Neuronal stem cell (in vitro differentiated cells): Measurements from ENCODE around the gene KSR2.

Source experiments
- DNase-seq: peaks from one replicate; pipeline ENCODE4 v3.0.0-alpha.2; 2013; ENCODE audit warnings: low spot score
- H2AFZ ChIP-seq: one replicate; pipeline ENCODE4 v1.6.1; 2013; ENCODE audit warnings: mild to moderate bottlenecking, low read length, inconsistent platforms
- H2AK5ac ChIP-seq: 2 replicates; pipeline ENCODE4 v1.6.1; 2013; ENCODE audit warnings: low read depth, mild to moderate bottlenecking, inconsistent platforms, low read length, moderate library complexity, mixed read lengths
- H2BK120ac ChIP-seq: 2 replicates; pipeline ENCODE4 v1.6.1; 2013; ENCODE audit warnings: low read depth, mild to moderate bottlenecking, inconsistent platforms, low read length, moderate library complexity, mixed read lengths
- H2BK12ac ChIP-seq: one replicate; pipeline ENCODE4 v1.6.1; 2013; ENCODE audit warnings: low read length, inconsistent platforms
- H2BK15ac ChIP-seq: 2 replicates; pipeline ENCODE4 v1.6.1; 2013; ENCODE audit warnings: mild to moderate bottlenecking, low read length, inconsistent platforms, mixed read lengths
- H2BK5ac ChIP-seq: one replicate; pipeline ENCODE4 v1.6.1; 2013; ENCODE audit warnings: inconsistent platforms, mild to moderate bottlenecking, low read length, moderate library complexity
- H3K14ac ChIP-seq: one replicate; pipeline ENCODE4 v1.6.1; 2013; ENCODE audit warnings: low read length, inconsistent platforms
- H3K18ac ChIP-seq: 2 replicates; pipeline ENCODE4 v1.6.1; 2013; ENCODE audit warnings: low read length, inconsistent platforms
- H3K23ac ChIP-seq: 2 replicates; pipeline ENCODE4 v1.6.1; 2013; ENCODE audit warnings: low read depth, mild to moderate bottlenecking, mixed read lengths, low read length, inconsistent platforms; ENCODE audit not compliant: poor library complexity
- H3K27ac ChIP-seq: replicated peaks from 3 replicates; pipeline ENCODE4 v1.5.1; 2013; ENCODE audit warnings: low read length, inconsistent platforms
- H3K27me3 ChIP-seq, 3 experiments: 2 replicates each; pipeline ENCODE4 v1.6.1; 2013; ENCODE audit warnings: low read length in 3 of 3, mild to moderate bottlenecking in 2 of 3, inconsistent platforms in 1 of 3, low read depth in 1 of 3, mixed read lengths in 1 of 3, moderate library complexity in 1 of 3; ENCODE audit not compliant: control insufficient read depth in 3 of 3, insufficient read depth in 3 of 3
- H3K36me3 ChIP-seq, 2 donors: replicated peaks in 1 of 2; 2 replicates each; pipeline ENCODE4 v1.6.1; 2013; ENCODE audit warnings: low read length in 2 of 2; ENCODE audit not compliant: control insufficient read depth in 2 of 2, insufficient read depth in 2 of 2
- H3K4ac ChIP-seq: 2 replicates; pipeline ENCODE4 v1.6.1; 2013; ENCODE audit warnings: inconsistent platforms, mild to moderate bottlenecking, low read length, moderate library complexity
- H3K4me1 ChIP-seq, 2 donors: 1 replicate in 1 of 2; 2 replicates in 1 of 2; pipeline ENCODE4 v1.6.1; 2013; ENCODE audit warnings: low read length in 2 of 2, low read depth in 1 of 2; ENCODE audit not compliant: control insufficient read depth in 2 of 2, insufficient read depth in 1 of 2
- H3K4me2 ChIP-seq: one replicate; pipeline ENCODE4 v1.6.1; 2013; ENCODE audit warnings: mild to moderate bottlenecking, low read length, inconsistent platforms; ENCODE audit not compliant: insufficient read depth, poor library complexity, severe bottlenecking
- H3K4me3 ChIP-seq, 2 donors: 2 replicates each; pipeline ENCODE4 v1.5.1; 2013; ENCODE audit warnings: low read length in 2 of 2, mild to moderate bottlenecking in 2 of 2, inconsistent platforms in 1 of 2, moderate library complexity in 1 of 2
- H3K79me1 ChIP-seq: one replicate; pipeline ENCODE4 v1.6.1; 2013; ENCODE audit warnings: low read depth, mild to moderate bottlenecking, inconsistent platforms, low read length, moderate library complexity
- H3K9ac ChIP-seq: one replicate; pipeline ENCODE4 v1.6.1; 2013; ENCODE audit warnings: mild to moderate bottlenecking, low read depth, low read length, inconsistent platforms; ENCODE audit not compliant: poor library complexity
- H3K9me3 ChIP-seq, 2 donors: replicated peaks in 1 of 2; 2 replicates each; pipeline versions ENCODE3 to v1.6.1; 2013; ENCODE audit warnings: low read length in 2 of 2, mild to moderate bottlenecking in 2 of 2, inconsistent platforms in 1 of 2, low read depth in 1 of 2, mixed read lengths in 1 of 2, moderate library complexity in 1 of 2; ENCODE audit not compliant: control insufficient read depth in 2 of 2, insufficient read depth in 1 of 2
- H4K8ac ChIP-seq: one replicate; pipeline ENCODE4 v1.6.1; 2013; ENCODE audit warnings: low read depth, mild to moderate bottlenecking, inconsistent platforms, low read length, moderate library complexity
- H4K91ac ChIP-seq: one replicate; pipeline ENCODE4 v1.6.1; 2013; ENCODE audit warnings: low read length, low read depth, mild to moderate bottlenecking, inconsistent platforms; ENCODE audit not compliant: poor library complexity
- WGBS, 2 donors: extraction: QIAGEN DNeasy Blood & Tissue Kit; methylation state at CpG; one replicate each; pipeline ENCODE4 v1.1.7; 2013; ENCODE audit warnings: missing lambda C conversion rate in 2 of 2, mixed read lengths in 1 of 2; ENCODE audit not compliant: insufficient read length in 2 of 2, insufficient replicate concordance in 1 of 2; ENCODE audit errors: extremely low coverage in 2 of 2; 5-methylcytosine and 5-hydroxymethylcytosine counted together

Gene KSR2

GRCh38 chr12:117421987-117422386 is 546.8 kb downstream of the KSR2 start:
- Histone ChIP-seq H2AFZ (no peak overlapping the region), H3K4me1 (no peaks in the 10 kb centered on the region), H3K9me3 (no peaks in the 10 kb centered on the region), H3K79me1 (peaks cover 1% of the 10 kb centered on the region), H3K27me3 (no peaks in the 10 kb centered on the region), H2BK12ac (no peak overlapping the region), H3K14ac (no peak overlapping the region), H3K4me2 (no peak overlapping the region), H3K4me3 (no peak overlapping the region), H4K8ac (no peak overlapping the region), H3K27ac (no peak overlapping the region), H4K91ac (no peak overlapping the region), H2BK5ac (no peak overlapping the region), H3K36me3 (no peaks in the 10 kb centered on the region), H3K18ac (no peak overlapping the region), H2BK15ac (no peak overlapping the region), H3K9ac (no peak overlapping the region), H3K23ac (no peak overlapping the region), H3K4ac (no peak overlapping the region), H2AK5ac (no peak overlapping the region), H2BK120ac (no peak overlapping the region)
- DNase-seq = no peak
- WGBS, 2 donors = no CpG with 5 or more reads among the region's 2 CpGs

GRCh38 chr12:117421068-117421752 is 547.6 kb downstream of the KSR2 start:
- Histone ChIP-seq H3K4ac (no peak overlapping the region), H2AFZ (no peak overlapping the region), H2BK12ac (no peak overlapping the region), H2AK5ac (no peak overlapping the region), H3K18ac (no peak overlapping the region), H2BK5ac (no peak overlapping the region), H3K4me1 (no peaks in the 10 kb centered on the region), H3K79me1 (peaks cover 1% of the 10 kb centered on the region), H3K36me3 (no peaks in the 10 kb centered on the region), H3K4me2 (no peak overlapping the region), H2BK120ac (no peak overlapping the region), H3K27me3 (no peaks in the 10 kb centered on the region), H2BK15ac (no peak overlapping the region), H3K14ac (no peak overlapping the region), H4K91ac (no peak overlapping the region), H4K8ac (no peak overlapping the region), H3K4me3 (no peak overlapping the region), H3K9me3 (no peaks in the 10 kb centered on the region), H3K23ac (no peak overlapping the region), H3K9ac (no peak overlapping the region), H3K27ac (no peak overlapping the region)
- DNase-seq = no peak
- no CpG with 5 or more reads among the region's 4 CpGs for WGBS, 2 donors

GRCh38 chr12:117417004-117417403 is 551.8 kb downstream of the KSR2 start:
- H3K4me3 ChIP-seq = no peak overlapping the region
- H3K18ac ChIP-seq = no peak overlapping the region
- H3K79me1 ChIP-seq = peaks cover 1% of the 10 kb centered on the region
- H3K4me1 ChIP-seq = peaks cover 0 to 4% of the 10 kb centered on the region in 2 donors
- H3K36me3 ChIP-seq = no peaks in the 10 kb centered on the region
- H2AFZ ChIP-seq = no peak overlapping the region
- no peak overlapping the region for H3K14ac ChIP-seq
- H3K9me3 ChIP-seq = no peaks in the 10 kb centered on the region
- H2BK12ac ChIP-seq = no peak overlapping the region
- no peak overlapping the region for H4K8ac ChIP-seq
- no peak overlapping the region for H3K9ac ChIP-seq
- H3K4ac ChIP-seq = no peak overlapping the region
- H2BK5ac ChIP-seq = peak overlapping the region; percentile 10
- no peak overlapping the region for H3K23ac ChIP-seq
- H2BK120ac ChIP-seq = no peak overlapping the region
- H3K27me3 ChIP-seq = no peaks in the 10 kb centered on the region
- no peak overlapping the region for H2BK15ac ChIP-seq
- no peak for DNase-seq
- WGBS, 2 donors = no CpG with 5 or more reads among the region's 1 CpG
- no peak overlapping the region for H2AK5ac ChIP-seq
- no peak overlapping the region for H3K27ac ChIP-seq
- no peak overlapping the region for H4K91ac ChIP-seq
- no peak overlapping the region for H3K4me2 ChIP-seq

GRCh38 chr12:117412465-117413188 is 556.2 kb downstream of the KSR2 start:
- Histone ChIP-seq H2AFZ (no peak overlapping the region), H4K91ac (no peak overlapping the region), H3K4ac (no peak overlapping the region), H2BK15ac (no peak overlapping the region), H4K8ac (no peak overlapping the region), H3K4me1 (peaks cover 3 to 9% of the 10 kb centered on the region in 2 donors), H3K9ac (no peak overlapping the region), H3K4me3 (no peak overlapping the region), H3K4me2 (no peak overlapping the region), H2AK5ac (no peak overlapping the region), H2BK12ac (no peak overlapping the region), H3K27ac (no peak overlapping the region), H3K18ac (peak overlapping the region; percentile 44), H3K36me3 (no peaks in the 10 kb centered on the region), H3K79me1 (no peaks in the 10 kb centered on the region), H3K9me3 (no peaks in the 10 kb centered on the region), H3K27me3 (no peaks in the 10 kb centered on the region), H3K14ac (peak overlapping the region; percentile 75), H2BK120ac (no peak overlapping the region), H2BK5ac (no peak overlapping the region), H3K23ac (no peak overlapping the region)
- no CpG with 5 or more reads among the region's 11 CpGs for WGBS, 2 donors
- DNase-seq = no peak
